ENCODE results near the gene FHDC1.

Gene FHDC1

DNA sequence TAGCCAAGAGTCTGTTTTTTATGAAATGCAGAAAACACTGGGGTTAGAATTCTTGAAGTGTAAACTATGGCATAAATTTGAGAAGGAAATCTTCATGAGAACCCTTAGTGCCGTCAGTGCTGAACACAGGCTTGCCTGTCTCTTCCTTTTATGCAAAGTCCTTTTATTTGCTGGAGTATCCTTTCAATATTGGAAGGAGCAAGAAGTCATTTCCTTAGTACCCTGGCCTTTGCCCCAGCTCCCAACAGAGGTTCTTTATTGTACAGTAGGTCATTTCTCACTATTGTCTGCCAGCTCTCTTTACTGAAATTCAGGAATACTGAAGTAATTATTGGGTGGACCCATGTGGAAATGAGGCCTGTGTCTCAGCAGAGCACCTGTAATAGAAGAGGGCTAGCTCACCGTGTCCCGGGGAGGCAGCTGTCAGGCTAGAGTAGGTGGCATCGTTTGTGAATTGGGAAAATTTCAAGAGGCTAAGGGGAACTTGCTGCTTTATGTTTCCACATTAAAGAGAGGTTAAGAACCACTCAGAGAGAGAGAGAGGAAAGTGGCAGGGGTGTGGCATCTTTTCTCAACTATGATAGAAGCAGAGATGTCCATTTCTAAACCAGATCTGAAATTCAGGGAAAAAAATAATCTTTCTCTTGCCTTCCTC, 8.7 kb downstream of the FHDC1 start:
- Histone ChIP-seq H3K4me1 (ENCODE audit: insufficient read depth, poor library complexity, severe bottlenecking) (no peaks in the 10 kb centered on the region), H3K27ac (ENCODE audit: poor library complexity, severe bottlenecking) (no peak overlapping the region), H3K36me3 (ENCODE audit: low read depth) (peaks cover 8% of the 10 kb centered on the region), H3K9me3 (ENCODE audit: severe bottlenecking) (no peaks in the 10 kb centered on the region), H3K4me3 (ENCODE audit: severe bottlenecking) (no peak overlapping the region), H3K27me3 (ENCODE audit: insufficient read depth, poor library complexity, severe bottlenecking) (no peaks in the 10 kb centered on the region)
- ATAC-seq (ENCODE audit: low read depth) (no peak), DNase-seq (ENCODE audit: low spot score) (no peak)
- TF ChIP-seq, protein P1, sequence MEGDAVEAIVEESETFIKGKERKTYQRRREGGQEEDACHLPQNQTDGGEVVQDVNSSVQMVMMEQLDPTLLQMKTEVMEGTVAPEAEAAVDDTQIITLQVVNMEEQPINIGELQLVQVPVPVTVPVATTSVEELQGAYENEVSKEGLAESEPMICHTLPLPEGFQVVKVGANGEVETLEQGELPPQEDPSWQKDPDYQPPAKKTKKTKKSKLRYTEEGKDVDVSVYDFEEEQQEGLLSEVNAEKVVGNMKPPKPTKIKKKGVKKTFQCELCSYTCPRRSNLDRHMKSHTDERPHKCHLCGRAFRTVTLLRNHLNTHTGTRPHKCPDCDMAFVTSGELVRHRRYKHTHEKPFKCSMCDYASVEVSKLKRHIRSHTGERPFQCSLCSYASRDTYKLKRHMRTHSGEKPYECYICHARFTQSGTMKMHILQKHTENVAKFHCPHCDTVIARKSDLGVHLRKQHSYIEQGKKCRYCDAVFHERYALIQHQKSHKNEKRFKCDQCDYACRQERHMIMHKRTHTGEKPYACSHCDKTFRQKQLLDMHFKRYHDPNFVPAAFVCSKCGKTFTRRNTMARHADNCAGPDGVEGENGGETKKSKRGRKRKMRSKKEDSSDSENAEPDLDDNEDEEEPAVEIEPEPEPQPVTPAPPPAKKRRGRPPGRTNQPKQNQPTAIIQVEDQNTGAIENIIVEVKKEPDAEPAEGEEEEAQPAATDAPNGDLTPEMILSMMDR (IDR thresholded peaks at IDR 0.05; ENCODE audit: poor library complexity, severe bottlenecking), result no peak

DNA sequence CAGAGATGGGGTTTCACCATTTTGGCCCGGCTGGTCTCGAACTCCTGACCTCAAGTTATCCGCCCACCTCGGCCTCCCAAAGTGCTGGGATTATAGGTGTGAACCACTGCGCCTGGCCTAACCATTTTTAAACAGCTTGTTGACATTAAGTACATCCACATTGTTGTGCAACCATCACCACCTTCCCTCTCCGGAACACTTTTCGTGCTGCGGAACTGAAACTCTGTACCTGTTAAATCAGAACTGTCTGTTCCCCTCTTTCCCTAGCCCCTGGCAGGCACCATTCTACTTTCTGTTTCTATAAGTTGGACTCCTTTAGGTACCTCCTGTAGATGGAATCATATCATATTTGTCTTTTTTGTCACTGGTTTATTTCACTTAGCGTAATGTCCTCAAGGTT, 9.5 kb downstream of the FHDC1 start:
- TF ChIP-seq, protein P1 (IDR thresholded peaks at IDR 0.05; ENCODE audit: poor library complexity, severe bottlenecking), result no peak
- Histone ChIP-seq H3K9me3 (ENCODE audit: severe bottlenecking) (no peaks in the 10 kb centered on the region), H3K27ac (ENCODE audit: poor library complexity, severe bottlenecking) (no peak overlapping the region), H3K4me3 (ENCODE audit: severe bottlenecking) (no peak overlapping the region), H3K27me3 (ENCODE audit: insufficient read depth, poor library complexity, severe bottlenecking) (no peaks in the 10 kb centered on the region), H3K4me1 (ENCODE audit: insufficient read depth, poor library complexity, severe bottlenecking) (no peaks in the 10 kb centered on the region), H3K36me3 (ENCODE audit: low read depth) (peaks cover 8% of the 10 kb centered on the region)
- no peak for ATAC-seq (ENCODE audit: low read depth)
- no peak for DNase-seq (ENCODE audit: low spot score)

DNA sequence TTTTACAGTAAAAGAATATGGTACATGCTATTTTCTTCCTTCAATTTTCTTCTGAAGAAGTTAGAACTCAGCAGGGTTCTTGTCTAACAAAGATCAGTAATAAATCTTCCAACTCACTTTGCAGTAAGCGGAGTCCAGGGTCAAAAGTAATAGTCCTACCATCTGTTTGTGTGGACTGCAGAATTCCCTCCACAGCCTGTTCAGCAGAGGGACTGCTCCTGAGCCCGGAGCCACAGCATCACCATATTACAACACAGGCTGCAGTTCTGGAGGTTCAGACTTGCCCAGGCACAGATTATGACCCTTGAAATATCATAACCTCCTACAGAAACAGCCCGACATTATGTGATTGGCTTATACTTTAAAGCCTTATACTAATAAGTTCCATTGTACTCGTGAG, 10.3 kb downstream of the FHDC1 start:
- DNase-seq (ENCODE audit: low spot score) (no peak), ATAC-seq (ENCODE audit: low read depth) (no peak)
- H3K27ac ChIP-seq (ENCODE audit: poor library complexity, severe bottlenecking), result no peak overlapping the region
- no peaks in the 10 kb centered on the region for H3K4me1 ChIP-seq (ENCODE audit: insufficient read depth, poor library complexity, severe bottlenecking)
- H3K9me3 ChIP-seq (ENCODE audit: severe bottlenecking), result no peaks in the 10 kb centered on the region
- TF ChIP-seq, protein P1 (IDR thresholded peaks at IDR 0.05; ENCODE audit: poor library complexity, severe bottlenecking), result no peak
- peaks cover 8% of the 10 kb centered on the region for H3K36me3 ChIP-seq (ENCODE audit: low read depth)
- H3K27me3 ChIP-seq (ENCODE audit: insufficient read depth, poor library complexity, severe bottlenecking), result no peaks in the 10 kb centered on the region
- H3K4me3 ChIP-seq (ENCODE audit: severe bottlenecking), result no peak overlapping the region

DNA sequence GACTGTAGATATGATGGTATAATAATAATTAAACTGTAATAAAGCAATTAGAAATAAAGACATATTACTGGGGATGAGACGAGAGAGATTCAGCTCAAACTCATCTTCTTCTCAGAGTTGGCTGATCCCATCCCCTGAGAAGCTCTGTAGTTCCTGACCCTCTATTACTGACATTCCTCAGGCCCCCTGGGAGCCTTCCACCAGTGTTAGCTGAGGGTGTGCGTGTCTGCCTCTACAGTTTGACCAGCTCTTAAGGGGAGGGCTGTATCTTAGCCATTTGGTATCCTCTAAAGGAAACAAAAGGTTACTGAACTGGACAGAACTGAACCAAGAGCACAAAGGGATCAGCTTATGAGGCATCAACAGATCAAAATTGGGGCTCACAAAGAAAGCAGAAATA, 11.2 kb downstream of the FHDC1 start:
- TF ChIP-seq, protein P1 (IDR thresholded peaks at IDR 0.05; ENCODE audit: poor library complexity, severe bottlenecking), result no peak
- Histone ChIP-seq H3K27me3 (ENCODE audit: insufficient read depth, poor library complexity, severe bottlenecking) (no peaks in the 10 kb centered on the region), H3K4me1 (ENCODE audit: insufficient read depth, poor library complexity, severe bottlenecking) (no peaks in the 10 kb centered on the region), H3K36me3 (ENCODE audit: low read depth) (peaks cover 12% of the 10 kb centered on the region), H3K9me3 (ENCODE audit: severe bottlenecking) (no peaks in the 10 kb centered on the region), H3K4me3 (ENCODE audit: severe bottlenecking) (no peak overlapping the region), H3K27ac (ENCODE audit: poor library complexity, severe bottlenecking) (no peak overlapping the region)
- DNase-seq (ENCODE audit: low spot score), result no peak
- no peak for ATAC-seq (ENCODE audit: low read depth)

DNA sequence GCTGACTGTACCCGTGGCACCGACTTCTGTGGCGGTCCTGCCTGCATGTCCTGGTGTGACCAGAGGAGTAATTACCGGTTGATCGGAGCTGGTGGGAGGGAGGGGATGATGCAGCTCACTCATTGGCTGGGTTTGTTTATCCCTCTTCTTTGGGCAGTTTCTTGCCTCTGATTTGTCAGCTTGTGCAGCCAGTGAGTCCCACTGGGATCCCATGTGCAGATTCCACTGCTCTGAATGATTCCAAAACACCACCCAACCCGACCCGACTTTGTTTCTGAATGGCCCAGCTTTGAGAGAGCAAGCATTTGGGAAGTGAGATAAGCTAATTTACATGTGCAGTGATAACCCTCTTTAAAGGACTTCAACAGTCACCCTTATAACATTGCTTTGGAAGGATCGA, 13.8 kb downstream of the FHDC1 start:
- Histone ChIP-seq H3K36me3 (ENCODE audit: low read depth) (peaks cover 13% of the 10 kb centered on the region), H3K27ac (ENCODE audit: poor library complexity, severe bottlenecking) (no peak overlapping the region), H3K4me3 (ENCODE audit: severe bottlenecking) (no peak overlapping the region), H3K9me3 (ENCODE audit: severe bottlenecking) (no peaks in the 10 kb centered on the region), H3K4me1 (ENCODE audit: insufficient read depth, poor library complexity, severe bottlenecking) (no peaks in the 10 kb centered on the region), H3K27me3 (ENCODE audit: insufficient read depth, poor library complexity, severe bottlenecking) (no peaks in the 10 kb centered on the region)
- TF ChIP-seq, protein P1 (IDR thresholded peaks at IDR 0.05; ENCODE audit: poor library complexity, severe bottlenecking), result no peak
- DNase-seq (ENCODE audit: low spot score) (no peak), ATAC-seq (ENCODE audit: low read depth) (no peak)

Data from RWPE2 (cell line).